Measurements from ENCODE around the gene MSH5.

MSH5 gene

GRCh38 chr6:31780507-31781243 is 40.9 kb downstream of the MSH5 start:
- peaks cover 13% of the 10 kb centered on the region for H3K4me1 ChIP-seq (ENCODE audit: insufficient read depth, poor library complexity, severe bottlenecking)
- peaks cover 58% of the 10 kb centered on the region for H3K36me3 ChIP-seq (ENCODE audit: low read depth)
- H3K27ac ChIP-seq (ENCODE audit: poor library complexity, severe bottlenecking), result no peak overlapping the region
- H3K4me3 ChIP-seq (ENCODE audit: severe bottlenecking), result no peak overlapping the region
- H3K9me3 ChIP-seq (ENCODE audit: severe bottlenecking), result no peaks in the 10 kb centered on the region
- ATAC-seq (ENCODE audit: low read depth) (no peak), DNase-seq (ENCODE audit: low spot score) (no peak)
- no peak for TF ChIP-seq CTCF (IDR thresholded peaks at IDR 0.05; ENCODE audit: poor library complexity, severe bottlenecking)
- H3K27me3 ChIP-seq (ENCODE audit: insufficient read depth, poor library complexity, severe bottlenecking), result no peaks in the 10 kb centered on the region

- DNase-seq (ENCODE audit: low spot score), result no peak
- no peak for ATAC-seq (ENCODE audit: low read depth)
- no peak overlapping the region for H3K27ac ChIP-seq (ENCODE audit: poor library complexity, severe bottlenecking)
- no peak overlapping the region for H3K4me3 ChIP-seq (ENCODE audit: severe bottlenecking)
- TF ChIP-seq CTCF (IDR thresholded peaks at IDR 0.05; ENCODE audit: poor library complexity, severe bottlenecking), result no peak
- peaks cover 9% of the 10 kb centered on the region for H3K4me1 ChIP-seq (ENCODE audit: insufficient read depth, poor library complexity, severe bottlenecking)
- no peaks in the 10 kb centered on the region for H3K27me3 ChIP-seq (ENCODE audit: insufficient read depth, poor library complexity, severe bottlenecking)
- no peaks in the 10 kb centered on the region for H3K9me3 ChIP-seq (ENCODE audit: severe bottlenecking)
- peaks cover 65% of the 10 kb centered on the region for H3K36me3 ChIP-seq (ENCODE audit: low read depth)
Measured at GRCh38 chr6:31781244-31782125, 41.7 kb downstream of the MSH5 start.

GRCh38 chr6:31782126-31782855 is 42.5 kb downstream of the MSH5 start:
- no peak overlapping the region for H3K4me3 ChIP-seq (ENCODE audit: severe bottlenecking)
- peaks cover 72% of the 10 kb centered on the region for H3K36me3 ChIP-seq (ENCODE audit: low read depth)
- no peak overlapping the region for H3K27ac ChIP-seq (ENCODE audit: poor library complexity, severe bottlenecking)
- H3K9me3 ChIP-seq (ENCODE audit: severe bottlenecking), result no peaks in the 10 kb centered on the region
- ATAC-seq (ENCODE audit: low read depth), result no peak
- H3K27me3 ChIP-seq (ENCODE audit: insufficient read depth, poor library complexity, severe bottlenecking), result no peaks in the 10 kb centered on the region
- H3K4me1 ChIP-seq (ENCODE audit: insufficient read depth, poor library complexity, severe bottlenecking), result peaks cover under 1% of the 10 kb centered on the region
- DNase-seq (ENCODE audit: low spot score), result no peak
- TF ChIP-seq CTCF (IDR thresholded peaks at IDR 0.05; ENCODE audit: poor library complexity, severe bottlenecking), result no peak

- TF ChIP-seq CTCF (IDR thresholded peaks at IDR 0.05; ENCODE audit: poor library complexity, severe bottlenecking), result no peak
- no peak for ATAC-seq (ENCODE audit: low read depth)
- peaks cover 86% of the 10 kb centered on the region for H3K36me3 ChIP-seq (ENCODE audit: low read depth)
Measured at GRCh38 chr6:31784098-31784925, 44.5 kb downstream of the MSH5 start.

More at GRCh38 chr6:31784098-31784925, 44.5 kb downstream of the MSH5 start:
- no peaks in the 10 kb centered on the region for H3K4me1 ChIP-seq (ENCODE audit: insufficient read depth, poor library complexity, severe bottlenecking)
- no peak for DNase-seq (ENCODE audit: low spot score)
- H3K27ac ChIP-seq (ENCODE audit: poor library complexity, severe bottlenecking), result no peak overlapping the region
- H3K27me3 ChIP-seq (ENCODE audit: insufficient read depth, poor library complexity, severe bottlenecking), result no peaks in the 10 kb centered on the region
- no peaks in the 10 kb centered on the region for H3K9me3 ChIP-seq (ENCODE audit: severe bottlenecking)
- no peak overlapping the region for H3K4me3 ChIP-seq (ENCODE audit: severe bottlenecking)

All from RWPE2 (cell line).